GM12878 (cell line): Measurements from ENCODE around the gene DNAJB8.

ENCODE experiments used
- ATF7 ChIP-seq: fragments of 450-650 bp; IDR thresholded peaks from 2 replicates; pipeline ENCODE4 v1.6.1; 2016; ENCODE audit warnings: low read depth, mild to moderate bottlenecking
- CTCF ChIP-seq, 3 experiments: IDR thresholded peaks in 2 of 3; conservative IDR thresholded peaks in 1 of 3; 2 replicates each; pipeline ENCODE4 v1.5.1; 2011; ENCODE audit warnings: low read depth in 3 of 3, low read length in 3 of 3, mild to moderate bottlenecking in 3 of 3, control low read depth in 2 of 3, moderate library complexity in 2 of 3, inconsistent platforms in 1 of 3, mixed read lengths in 1 of 3; ENCODE audit not compliant: control insufficient read depth in 2 of 3, insufficient read depth in 1 of 3; ENCODE audit errors: extremely low read depth in 1 of 3
- HDAC2 ChIP-seq: fragments of 200-600 bp; sonication (generic); IDR thresholded peaks from 2 replicates; pipeline ENCODE4 v1.6.1; 2017
- MEF2B ChIP-seq: fragments of 450-650 bp; IDR thresholded peaks from 2 replicates; pipeline ENCODE4 v1.6.1; 2018; ENCODE audit warnings: mild to moderate bottlenecking, moderate library complexity; ENCODE audit not compliant: partially characterized antibody, poor library complexity, severe bottlenecking
- RAD51 ChIP-seq: fragments of 450-650 bp; IDR thresholded peaks from 2 replicates; pipeline ENCODE4 v1.6.1; 2016; ENCODE audit warnings: moderate library complexity, mild to moderate bottlenecking, inconsistent platforms
- REST ChIP-seq: IDR thresholded peaks from 2 replicates; pipeline ENCODE4 v1.6.1; 2012; ENCODE audit warnings: mild to moderate bottlenecking, low read depth, low read length
- TCF12 ChIP-seq: IDR thresholded peaks from 2 replicates; pipeline ENCODE4 v1.6.1; 2011; ENCODE audit warnings: low read depth, mild to moderate bottlenecking, low read length
- YY1 ChIP-seq: IDR thresholded peaks from 2 replicates; pipeline ENCODE4 v1.6.1; 2011; ENCODE audit warnings: low read depth, mild to moderate bottlenecking, low read length
- ZSCAN29 ChIP-seq: fragments of 450-650 bp; IDR thresholded peaks from 2 replicates; pipeline ENCODE4 v1.6.1; 2017; ENCODE audit warnings: mild to moderate bottlenecking, moderate library complexity

GRCh38 chr3:128455116-128455515 is 11.6 kb downstream of the DNAJB8 start:
- TF ChIP-seq REST (no peak), HDAC2 (no peak), CTCF (IDR thresholded peaks at IDR 0.05 in 2 of 3, conservative IDR thresholded peaks at IDR 0.05 in 1 of 3; ENCODE audit: control insufficient read depth in 2 of 3, extremely low read depth in 1 of 3, insufficient read depth in 1 of 3, low read depth in 3 of 3, low read length in 3 of 3) (no peak), MEF2B (no peak), ZSCAN29 (no peak), ATF7 (no peak), RAD51 (no peak), YY1 (no peak), TCF12 (no peak)
